GM18858 (cell line): ENCODE data around the gene ATR.
"Not testable (repeated sequence)": the region's sequence is repeated elsewhere in the genome, so short reads cannot be mapped to it uniquely, and the experiment has no call there.

Experiments
- ATAC-seq: cut with Tn5 transposase; IDR thresholded peaks from one replicate; pipeline ENCODE4 v1.9.1; 2021; ENCODE audit not compliant: unreplicated experiment

Gene ATR

DNA sequence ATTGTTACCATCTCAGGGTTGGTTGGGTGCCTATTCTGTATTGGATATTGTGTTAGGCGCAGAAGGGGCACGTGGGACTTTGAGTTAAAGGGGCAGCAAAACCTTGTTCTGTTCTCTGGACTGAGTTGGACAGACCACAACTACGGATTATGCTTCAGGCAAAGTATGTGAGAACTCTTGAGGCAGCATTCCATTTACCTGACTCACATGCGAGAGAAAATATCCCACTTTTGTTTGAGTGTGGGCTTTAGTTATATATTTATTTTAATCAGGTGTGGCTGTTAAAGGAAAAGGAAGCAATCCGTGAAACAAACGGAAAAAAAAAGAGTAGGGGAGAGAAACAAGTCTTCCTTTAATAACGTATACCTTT is 17.0 kb upstream of the ATR start:
- no peak for ATAC-seq

DNA sequence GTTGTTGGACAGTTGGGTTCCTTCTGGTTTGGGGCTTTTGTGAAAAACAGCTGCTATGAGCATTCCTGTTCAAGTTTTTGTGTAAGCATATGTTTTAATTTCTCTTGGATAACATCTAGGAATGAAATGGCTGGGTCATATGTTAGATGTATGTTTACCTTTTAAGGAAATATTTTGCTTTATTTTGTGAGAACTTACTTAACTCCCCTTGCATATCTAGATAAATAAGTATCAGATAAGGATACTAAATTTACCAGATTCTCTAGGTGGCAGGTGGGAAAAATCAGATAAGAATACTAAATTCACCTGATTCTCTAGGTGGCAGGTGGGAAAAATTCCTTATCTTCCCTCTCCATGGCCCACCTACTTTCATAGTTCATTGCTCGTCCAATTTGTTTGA is 16.6 kb upstream of the ATR start:
- ATAC-seq, result no peak

DNA sequence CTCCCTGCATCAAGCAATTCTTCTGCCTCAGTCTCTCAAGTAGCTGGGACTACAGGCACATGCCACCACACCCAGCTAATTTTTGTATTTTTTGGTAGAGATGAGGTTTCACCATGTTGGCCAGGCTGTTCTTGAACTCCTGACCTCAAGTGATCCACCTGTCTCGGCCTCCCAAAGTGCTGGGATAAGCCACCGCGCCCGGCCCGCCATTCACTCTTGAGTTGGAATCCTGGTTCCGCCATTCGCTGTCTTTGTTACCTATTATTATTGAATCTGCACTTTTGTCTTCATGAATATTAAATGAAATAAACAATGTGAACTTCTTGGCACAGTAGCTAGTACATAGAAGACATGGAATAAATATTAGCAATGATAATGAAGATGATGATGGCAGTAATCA is 13.7 kb upstream of the ATR start:
- ATAC-seq, result not testable (repeated sequence)

DNA sequence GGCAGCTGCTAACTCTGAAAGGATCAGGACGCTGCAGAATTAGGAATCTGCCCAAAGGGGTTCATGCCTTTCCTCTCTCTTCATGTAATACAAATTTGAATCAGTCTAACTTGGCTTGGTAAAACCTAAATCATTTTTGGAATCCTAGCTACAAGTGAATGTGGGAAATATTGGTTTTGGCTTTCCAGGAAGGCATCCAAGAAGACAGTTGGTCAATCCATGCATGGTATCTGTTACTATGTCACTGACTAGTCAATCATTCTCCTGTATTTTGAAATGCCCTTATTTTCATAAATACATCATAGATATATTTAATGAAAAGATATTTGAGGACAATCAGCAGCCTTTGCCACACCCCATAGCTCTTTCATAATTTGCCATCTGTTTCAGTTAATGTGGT is 10.2 kb upstream of the ATR start:
- no peak for ATAC-seq

DNA sequence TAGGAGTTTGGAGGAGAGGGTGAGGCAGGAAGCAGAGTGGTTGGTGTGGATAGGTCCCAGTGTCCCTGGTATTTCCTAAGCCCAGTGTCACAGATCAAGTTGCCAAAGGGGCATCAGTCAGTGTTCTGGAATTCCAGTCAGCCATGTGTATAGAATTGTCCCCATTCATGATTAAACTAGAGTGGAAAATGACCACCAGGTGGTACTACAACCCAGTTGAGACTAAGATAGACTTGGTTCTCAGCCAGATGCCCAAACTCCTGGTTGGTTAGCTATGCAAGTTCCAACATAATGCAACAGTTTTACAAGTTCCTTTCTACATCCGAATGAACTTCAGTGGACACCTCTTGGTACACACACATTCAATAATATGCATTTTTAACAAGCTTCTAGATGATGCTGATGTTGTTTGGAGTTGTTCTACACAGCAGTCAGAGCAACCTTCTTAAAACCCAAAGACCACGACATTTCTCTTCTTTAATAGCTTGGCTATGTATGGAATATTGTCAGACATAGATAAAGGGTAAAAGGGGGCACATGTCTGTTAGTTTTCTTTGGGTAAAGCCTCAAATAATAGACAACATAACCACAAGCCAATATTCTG is 8.4 kb upstream of the ATR start:
- no peak for ATAC-seq

DNA sequence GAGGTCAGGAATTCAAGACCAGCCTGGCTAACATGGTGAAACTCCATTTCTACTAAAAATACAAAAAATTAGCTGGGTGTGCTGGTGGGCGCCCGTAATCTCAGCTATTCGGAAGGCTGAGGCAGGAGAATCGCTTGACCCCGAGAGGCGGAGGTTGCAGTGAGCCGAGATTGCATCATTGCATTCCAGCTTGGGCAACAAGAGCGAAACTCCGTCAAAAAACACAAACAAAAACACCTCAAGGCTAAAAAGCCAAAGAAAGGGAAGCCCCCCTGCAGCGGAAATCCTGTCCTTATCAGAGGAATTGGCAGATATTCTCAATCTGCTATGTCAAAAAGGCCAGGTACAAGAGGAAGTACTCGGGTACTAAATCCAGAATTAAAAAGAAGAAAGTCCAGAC is 2.5 kb upstream of the ATR start:
- not testable (repeated sequence) for ATAC-seq

DNA sequence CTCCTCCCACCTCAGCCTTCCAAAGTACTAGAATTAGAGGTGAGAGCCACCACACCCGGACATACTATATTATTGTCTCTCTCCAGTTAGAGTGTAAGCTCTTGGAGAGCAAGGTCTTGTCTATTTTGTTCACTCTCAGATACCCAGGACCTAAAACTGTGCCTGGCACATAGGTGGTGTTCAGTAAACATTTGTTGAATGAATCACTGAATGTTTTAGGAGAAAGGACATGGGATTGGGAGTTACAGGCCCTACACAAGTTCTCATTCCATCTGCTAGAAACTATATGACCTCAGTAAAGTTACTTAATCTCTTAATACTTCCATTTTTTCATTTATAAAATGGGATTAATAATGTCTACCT is 1.5 kb upstream of the ATR start:
- ATAC-seq, result no peak

DNA sequence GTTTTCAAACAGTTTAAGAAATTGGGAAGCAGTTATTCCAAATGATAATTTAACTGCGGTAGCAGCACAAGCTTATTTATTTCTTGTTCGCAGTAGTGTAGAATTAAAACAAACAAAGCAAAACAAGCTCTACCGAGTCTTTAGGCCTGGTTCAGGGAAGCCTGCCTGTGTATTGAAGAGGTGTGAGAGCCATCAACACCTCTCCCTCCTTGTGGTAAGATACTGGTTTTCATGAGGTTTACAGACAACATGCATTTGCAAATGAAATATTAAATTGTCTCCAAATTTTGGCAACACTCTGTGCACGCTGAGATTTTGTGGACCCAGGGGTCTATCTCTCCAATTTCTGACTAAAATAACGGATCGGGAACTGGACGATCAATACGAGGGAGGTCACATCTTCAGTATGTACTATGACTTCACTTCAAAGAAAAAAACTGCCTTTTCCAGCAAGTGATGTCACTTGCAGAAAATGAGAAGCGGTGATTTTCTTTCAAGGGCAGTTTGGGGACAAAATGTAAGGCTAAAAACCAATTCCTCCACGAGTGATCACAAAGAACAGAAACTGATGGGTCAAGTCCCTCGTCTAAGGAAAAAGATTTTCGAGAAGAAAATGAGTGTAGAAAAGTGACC is 721 bp downstream of the ATR start:
- no peak for ATAC-seq

DNA sequence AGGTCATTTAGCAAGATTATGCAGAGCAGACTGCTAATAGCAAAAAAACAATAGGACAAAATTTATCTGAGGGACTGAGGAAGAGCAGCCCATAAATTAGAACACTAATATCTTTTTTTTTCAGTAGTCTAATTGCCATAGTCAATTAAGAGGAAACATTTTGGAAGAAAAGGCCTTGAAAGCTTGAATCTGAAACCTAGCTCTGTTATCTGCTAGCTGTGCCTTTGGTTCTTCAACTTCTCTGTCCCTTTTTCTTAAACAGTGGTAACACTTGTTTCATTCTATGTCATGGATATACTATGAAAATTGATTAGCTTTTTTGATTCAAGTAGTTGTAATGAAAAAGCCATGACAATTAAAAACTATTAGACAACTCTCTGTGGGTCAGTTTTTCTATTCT is 1.7 kb downstream of the ATR start:
- no peak for ATAC-seq

DNA sequence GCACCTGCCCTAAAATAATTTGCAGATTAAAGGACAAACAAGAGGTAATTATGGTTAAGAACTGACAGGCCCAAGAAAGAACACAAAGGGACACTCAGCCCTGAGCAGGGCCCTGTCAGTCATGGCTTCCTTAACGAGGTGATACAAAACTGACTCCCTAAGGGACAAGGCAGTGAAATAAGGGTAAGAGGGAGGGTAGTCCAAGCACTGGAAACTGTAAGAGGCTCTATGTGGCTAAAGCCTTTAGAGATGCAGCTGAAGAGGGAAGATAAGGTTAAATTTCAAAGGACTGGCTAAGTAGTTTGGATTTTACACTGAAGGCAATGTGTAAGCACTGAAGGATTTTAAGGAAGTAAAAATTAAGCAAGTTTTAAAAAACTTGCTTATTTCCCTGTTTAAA is 3.9 kb downstream of the ATR start:
- ATAC-seq, result no peak

DNA sequence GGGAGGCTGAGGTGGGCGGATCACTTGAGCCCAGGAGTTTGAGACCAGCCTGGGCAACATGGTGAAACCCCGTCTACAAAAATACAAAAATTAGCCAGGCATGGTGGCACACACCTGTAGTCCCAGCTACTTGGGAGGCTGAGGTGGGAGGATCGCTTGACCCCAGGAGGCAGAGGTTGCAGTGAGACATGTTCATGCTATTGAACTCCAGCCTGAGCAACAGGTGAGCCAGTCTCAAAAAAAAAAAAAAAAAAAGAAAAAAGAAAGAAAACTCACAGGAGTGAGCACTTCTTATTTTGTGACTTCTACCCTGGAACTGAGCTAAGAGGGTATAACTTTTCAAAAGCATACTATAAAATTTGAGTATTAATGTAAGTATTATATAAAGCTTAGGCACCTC is 4.3 kb downstream of the ATR start:
- not testable (repeated sequence) for ATAC-seq

DNA sequence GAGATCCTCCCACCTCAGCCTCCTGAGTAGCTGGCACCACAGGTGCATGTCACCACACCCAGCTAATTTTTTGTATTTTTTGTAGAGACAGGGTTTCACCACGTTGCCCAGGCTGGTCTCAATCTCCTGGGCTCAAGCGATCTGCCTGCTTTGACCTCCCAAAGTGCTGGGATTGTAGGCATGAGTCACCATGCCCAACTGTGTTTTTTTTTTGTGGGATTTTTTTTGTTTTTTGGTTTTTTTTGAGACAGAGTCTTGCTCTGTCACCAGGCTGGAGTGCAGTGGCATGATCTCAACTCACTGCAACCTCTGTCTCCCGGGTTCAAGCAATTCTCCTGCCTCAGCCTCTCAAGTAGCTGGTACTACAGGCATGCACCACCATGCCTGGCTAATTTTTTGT is 9.1 kb downstream of the ATR start:
- not testable (repeated sequence) for ATAC-seq

DNA sequence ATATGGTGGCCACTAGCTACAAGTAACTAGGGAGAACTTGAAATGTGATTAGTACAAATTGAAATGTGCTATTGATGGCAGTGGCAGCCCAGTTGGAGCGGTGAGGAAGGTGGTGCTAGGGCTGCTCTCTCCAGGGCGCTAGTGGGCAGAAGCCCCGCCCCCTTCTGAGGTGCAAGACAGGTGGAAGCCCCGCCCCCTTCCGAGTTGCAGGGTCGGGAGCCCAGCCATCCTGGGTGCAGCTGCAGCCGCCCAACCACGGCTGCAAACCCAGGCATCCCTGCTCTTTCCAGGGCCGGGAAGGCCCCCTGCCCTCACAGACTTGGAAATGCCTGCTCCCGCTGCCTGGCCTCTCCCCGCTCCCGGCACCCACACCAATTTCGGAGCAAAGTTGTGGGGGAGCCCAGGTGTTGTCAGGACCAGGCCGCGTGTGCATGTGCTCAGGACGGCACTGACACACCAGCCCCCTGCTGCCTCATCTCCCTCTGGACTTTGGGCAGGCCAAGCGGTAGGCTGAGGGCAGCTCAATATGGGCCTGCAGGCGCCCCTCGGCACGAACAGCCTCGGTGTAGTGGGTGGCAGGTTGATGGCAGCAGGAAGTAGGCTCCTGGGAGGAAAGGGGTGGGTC is 10.0 kb downstream of the ATR start:
- ATAC-seq, result no peak

DNA sequence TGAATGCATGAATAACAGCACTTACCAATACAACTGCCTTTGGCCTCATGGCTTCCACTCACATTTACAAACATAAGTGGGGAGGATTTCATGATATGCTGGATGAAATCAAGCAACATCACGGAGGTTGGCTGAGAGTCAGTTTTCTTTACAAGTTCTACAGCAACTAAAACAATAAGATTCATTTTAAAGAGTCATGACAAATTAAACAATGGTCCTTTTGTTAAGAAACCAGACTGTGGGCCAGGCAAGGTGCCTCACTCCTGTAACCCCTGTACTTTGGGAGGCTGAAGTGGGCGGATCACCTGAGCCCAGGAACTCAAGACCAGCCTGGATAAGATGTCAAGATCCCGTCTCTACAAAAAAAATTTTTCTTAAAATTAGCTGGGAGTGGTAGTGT is 12.4 kb downstream of the ATR start:
- ATAC-seq, result no peak

DNA sequence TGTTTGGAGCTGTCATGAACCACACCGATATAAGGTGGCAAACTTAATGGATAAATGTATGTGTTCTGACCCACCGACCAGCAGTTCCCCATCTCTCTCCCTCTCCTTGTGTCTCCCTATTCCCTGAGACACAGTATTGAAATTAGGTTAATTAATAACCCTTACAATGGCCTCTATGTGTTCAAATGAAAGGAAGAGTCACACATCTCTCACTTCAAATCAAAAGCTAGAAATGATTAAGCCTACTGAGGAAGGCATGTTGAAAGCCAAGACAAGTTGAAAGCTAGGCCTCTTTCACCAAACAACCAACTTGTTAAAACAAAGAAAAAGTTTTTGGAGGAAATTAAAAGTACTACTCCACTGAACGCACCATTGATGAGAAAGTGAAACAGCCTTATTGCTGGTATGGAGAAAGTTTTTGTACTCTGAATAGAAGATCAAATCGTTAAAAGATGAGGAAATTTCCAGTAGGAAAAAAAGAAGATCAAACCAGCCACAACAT is 15.0 kb downstream of the ATR start:
- no peak for ATAC-seq

DNA sequence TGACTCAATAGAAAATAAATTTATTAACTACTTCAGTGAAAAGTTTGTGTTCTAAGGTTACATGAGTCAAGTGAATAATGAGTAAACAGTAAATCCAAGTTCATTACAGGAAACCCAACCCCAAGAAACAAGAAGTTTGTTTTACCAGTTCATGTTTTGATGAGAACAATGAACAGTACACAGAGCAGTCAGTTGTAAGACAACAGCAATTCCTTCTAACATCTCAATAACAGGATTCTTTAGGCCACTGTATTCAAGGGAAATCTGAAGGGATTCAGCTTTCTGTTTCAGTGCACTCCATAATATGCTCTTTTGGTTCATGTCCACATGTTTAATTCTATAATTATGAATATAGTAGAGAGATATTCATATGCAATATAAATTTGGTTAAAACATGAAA is 18.4 kb downstream of the ATR start:
- ATAC-seq, result no peak

DNA sequence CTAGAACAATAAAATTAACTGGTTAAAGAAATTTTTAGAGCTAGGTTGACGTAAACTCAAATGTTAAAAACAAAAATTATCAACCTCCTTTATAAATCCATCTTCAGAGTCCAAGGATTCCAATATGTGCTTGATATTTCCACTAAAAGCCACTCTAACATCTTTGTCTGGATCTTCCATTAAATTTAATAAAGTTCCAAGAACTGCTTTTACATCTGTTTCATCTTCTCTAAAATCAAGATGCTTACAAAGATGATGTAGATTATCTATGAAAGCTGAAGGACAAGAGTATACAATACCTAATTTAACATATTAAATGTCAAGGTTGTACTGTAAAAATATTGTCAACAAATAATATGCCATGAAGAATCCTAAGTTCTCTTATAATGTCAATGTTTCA is 24.8 kb downstream of the ATR start:
- no peak for ATAC-seq

DNA sequence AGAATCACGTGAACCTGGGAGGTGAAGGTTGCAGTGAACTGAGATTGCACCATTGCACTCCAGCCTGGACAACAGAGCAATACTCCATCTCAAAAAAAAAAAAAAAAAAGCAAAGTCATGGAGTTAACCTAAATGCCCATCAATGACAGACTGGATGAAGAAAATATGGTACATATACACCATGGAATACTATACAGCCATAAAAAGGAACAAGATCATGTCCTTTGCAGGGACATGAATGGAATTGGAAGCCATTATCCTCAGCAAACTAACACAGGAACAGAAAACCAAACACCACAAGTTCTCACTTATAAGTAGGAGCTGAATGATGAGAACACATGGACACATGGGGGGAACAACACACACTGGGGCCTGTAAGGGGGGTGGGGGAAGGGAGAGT is 26.0 kb downstream of the ATR start:
- ATAC-seq, result not testable (repeated sequence)

DNA sequence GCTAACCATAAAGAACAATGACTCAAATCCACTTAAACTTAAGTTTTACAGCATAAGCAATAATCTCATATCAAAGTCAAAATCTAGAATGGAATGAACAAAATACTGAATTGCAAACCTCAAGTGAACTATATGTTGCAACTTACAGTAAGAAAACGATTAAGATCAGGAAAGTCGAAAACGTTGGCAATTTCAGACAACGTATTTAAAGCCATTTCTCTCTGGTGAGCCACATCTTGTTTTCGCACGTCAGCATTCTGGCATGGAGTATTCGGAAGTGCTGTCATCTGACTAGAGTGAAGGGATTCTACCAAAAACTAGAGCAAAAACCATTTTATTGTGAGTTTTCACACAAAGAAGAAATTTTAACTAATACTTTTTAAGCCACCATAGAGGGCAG is 28.5 kb downstream of the ATR start:
- no peak for ATAC-seq

DNA sequence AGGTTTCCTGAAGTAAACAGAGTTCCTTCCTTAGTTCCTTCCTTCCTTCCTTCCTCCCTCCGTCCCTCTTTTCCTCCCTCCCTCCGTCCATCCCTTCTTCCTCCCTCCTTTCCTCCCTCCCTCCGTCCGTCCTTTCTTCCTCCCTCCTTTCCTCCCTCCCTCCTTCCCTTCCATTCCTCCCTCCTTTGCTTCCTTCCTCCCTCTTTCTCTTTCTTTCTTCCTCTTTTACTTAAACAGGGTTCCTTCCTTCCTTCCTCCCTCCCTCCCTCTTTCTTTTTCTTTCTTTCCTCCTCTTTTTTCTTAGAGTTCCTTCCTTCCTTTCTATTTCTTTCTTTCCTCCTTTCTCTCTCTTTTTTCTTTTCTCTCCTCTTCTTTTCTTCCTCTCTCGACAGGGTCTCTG is 35.2 kb downstream of the ATR start:
- ATAC-seq, result no peak

DNA sequence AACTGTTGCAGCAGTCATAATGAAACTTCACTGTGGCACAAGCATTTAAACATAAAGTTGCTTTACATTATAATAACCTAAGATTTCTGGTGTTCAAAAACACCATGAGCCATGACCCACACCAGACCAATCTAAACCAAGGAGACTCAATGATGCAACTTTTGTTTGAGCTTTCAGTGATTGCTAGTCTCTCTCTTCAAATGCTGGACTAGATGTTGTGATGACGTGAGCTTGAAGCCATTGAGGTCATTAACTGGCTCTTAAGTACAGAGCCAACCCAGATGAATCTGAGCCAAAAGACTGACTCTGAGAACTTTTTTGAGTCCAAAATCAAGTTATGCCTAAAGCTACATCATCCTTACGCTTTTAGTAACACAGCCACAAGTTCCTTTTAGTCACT is 36.5 kb downstream of the ATR start:
- no peak for ATAC-seq

DNA sequence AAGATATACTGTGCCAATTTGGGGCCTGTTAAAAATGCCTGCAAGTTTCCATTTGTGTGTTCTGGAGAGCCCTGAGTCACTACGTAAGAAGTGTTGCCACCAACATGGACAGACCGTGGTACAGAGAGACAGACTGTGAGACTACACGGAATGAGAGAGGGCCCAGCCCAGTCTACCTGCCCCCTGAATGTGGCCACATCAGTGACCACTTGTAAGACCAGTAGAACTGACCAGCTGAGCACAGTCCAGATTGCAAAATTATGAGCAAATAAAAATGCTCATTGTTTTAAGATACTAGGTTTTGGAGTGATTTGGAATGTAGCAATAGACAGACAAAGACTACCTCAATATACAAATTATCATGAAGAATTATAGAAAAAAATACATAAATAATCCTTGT is 42.0 kb downstream of the ATR start:
- no peak for ATAC-seq

DNA sequence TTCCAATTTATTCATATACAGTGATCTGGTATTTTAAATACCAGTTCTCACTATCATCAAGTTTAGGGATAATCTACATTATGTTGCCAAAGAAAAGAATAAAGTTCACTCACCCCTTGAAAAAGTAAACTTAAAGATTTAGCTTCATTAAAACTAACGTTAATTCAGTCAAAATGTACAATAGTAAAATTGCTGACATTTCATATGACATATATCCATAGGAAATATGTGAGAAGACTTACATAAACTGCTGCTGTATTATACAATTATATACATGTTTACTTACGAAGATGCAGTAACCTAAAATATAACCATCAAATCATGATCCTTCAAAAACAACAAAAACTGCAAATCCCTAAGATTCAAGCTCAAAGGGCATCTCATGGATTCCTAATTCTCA is 44.0 kb downstream of the ATR start:
- ATAC-seq, result no peak
